Subcutaneous adipose tissue (tissue), 4 donors: ENCODE results near the gene LRRC32. TPM values are rescaled to one million over a fixed set of nuclear protein-coding genes. Genes with fewer than 3 reads are reported as not detected.

ENCODE experiments used
- total RNA-seq, 4 donors: library from RNA; depleted of rRNA; stranded (reverse); fragments of >200 nt; gene quantifications; one replicate each; pipeline ENCODE4 v1.1.0, GENCODE V29; 2016
- TF ChIP-seq, protein P1 (sequence below): fragments of 450-650 bp; IDR thresholded peaks from one replicate; pipeline ENCODE4 v1.5.1; 2016; ENCODE audit warnings: low read depth, mild to moderate bottlenecking, control low read depth, antibody characterized with exemption, moderate library complexity

Gene LRRC32
- total RNA-seq, 4 donors from 2014 or later = 30.1 to 93.6 (median 57.6) TPM

DNA sequence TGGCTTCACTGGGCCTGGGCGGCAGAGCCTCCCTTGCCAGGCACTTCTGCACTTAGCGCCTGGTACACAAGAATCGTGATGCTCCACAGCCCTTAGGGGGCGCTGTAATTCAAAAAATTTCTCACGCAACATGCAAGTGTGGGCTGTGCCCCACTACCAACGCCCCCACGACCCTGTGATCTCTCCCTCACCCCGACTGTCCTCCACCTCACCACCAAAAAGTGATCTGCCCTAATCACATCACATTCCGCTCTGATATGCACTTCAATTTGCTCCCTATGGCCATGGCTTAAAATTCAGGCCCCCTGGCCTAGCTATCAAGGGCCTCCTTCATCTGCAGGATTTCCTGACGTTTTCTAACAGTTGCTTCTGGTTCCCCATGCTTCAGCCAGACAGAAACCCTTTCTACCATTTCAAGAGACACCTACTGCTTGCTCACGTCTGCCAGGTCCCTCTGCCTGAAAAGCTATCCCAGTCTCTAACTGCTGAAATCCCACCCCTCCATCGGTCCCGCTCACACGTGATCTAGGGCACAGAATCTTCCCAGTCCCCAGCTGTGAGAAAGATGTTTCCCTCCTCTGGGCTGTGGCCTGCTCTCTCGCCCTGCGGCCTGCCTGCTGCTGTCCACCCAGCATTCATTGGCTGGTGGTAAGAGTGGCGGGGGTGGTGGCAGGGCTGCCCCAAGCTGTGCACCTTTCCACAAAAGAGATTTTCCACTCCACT, 27.9 kb upstream of the LRRC32 start:
- TF ChIP-seq, protein P1, sequence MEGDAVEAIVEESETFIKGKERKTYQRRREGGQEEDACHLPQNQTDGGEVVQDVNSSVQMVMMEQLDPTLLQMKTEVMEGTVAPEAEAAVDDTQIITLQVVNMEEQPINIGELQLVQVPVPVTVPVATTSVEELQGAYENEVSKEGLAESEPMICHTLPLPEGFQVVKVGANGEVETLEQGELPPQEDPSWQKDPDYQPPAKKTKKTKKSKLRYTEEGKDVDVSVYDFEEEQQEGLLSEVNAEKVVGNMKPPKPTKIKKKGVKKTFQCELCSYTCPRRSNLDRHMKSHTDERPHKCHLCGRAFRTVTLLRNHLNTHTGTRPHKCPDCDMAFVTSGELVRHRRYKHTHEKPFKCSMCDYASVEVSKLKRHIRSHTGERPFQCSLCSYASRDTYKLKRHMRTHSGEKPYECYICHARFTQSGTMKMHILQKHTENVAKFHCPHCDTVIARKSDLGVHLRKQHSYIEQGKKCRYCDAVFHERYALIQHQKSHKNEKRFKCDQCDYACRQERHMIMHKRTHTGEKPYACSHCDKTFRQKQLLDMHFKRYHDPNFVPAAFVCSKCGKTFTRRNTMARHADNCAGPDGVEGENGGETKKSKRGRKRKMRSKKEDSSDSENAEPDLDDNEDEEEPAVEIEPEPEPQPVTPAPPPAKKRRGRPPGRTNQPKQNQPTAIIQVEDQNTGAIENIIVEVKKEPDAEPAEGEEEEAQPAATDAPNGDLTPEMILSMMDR = no peak

DNA sequence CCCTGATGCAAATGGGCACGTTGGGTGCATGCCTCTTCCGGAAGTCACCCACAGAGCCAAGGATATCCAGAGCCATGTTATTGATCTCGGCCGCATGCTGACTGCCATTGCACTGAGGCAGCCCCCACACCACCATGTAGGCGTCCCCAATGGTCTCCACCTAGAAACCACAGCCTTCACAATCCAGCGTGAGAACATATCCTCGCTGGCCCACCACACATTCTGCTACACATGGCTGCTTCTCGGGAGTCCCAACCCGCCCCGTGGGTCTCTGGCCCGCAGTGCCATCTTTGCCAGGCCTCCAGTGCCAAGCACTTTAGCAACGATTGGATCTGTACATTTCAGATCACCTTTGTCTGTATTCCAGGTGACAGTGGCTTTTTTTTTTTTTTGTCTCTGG, 26.2 kb upstream of the LRRC32 start:
- TF ChIP-seq, protein P1 = no peak

DNA sequence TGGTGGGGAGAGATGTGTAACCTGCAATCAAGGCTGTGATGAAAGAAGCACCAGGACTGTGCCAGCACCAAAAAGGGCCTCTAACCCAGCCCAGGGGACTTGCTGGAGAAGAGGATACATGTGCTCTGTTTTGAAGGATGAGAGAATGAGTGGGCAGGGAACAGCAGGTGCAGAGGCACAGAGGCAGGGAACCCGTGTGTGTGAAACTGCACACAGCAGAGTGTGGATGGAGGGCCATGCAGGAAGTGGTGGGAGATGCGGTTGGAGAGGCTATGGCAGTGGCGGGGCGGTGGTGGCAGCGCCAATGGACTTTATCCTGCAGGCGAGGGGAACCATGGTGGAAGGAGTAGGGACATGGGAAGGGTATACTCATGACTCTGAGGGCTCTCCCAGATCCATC, 25.2 kb upstream of the LRRC32 start:
- TF ChIP-seq, protein P1 = no peak

DNA sequence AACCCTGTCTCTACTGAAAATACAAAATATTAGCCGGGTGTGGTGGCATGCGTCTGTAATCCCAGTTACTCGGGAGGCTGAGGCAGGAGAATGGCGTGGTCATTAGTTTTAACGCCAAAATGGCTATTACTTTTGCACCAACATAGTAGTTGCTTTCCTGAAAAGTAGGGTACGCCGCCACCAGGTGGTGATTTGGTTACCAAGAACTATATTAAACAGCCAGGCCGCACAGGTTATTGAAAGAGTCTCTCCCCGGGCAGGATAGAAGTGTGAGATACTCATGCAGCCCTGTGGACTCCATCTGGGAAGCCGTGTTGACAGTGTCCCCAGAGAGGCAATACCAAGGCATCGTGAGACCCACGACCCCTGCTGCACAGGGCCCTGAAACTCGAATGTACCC, 24.6 kb upstream of the LRRC32 start:
- TF ChIP-seq, protein P1 = no peak

DNA sequence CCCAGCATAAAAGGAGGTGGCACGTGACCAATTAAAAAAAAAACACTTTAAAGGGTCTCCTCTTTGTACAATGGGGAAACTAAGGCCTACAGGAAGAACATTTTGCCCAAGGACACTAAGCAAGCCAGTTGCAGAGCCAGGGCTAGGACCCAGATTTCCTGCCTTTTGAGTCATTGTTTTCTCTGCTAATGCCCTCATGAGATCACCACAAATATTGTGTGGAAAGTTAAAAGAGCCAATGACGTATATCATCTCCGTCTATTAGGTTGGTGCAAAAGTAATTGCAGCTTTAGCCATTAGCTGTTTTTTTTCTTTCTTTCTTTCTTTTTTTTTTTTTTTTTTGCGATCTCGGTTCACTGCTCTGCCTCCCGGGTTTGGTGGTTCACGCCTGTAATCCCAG, 24.1 kb upstream of the LRRC32 start:
- TF ChIP-seq, protein P1 = no peak

DNA sequence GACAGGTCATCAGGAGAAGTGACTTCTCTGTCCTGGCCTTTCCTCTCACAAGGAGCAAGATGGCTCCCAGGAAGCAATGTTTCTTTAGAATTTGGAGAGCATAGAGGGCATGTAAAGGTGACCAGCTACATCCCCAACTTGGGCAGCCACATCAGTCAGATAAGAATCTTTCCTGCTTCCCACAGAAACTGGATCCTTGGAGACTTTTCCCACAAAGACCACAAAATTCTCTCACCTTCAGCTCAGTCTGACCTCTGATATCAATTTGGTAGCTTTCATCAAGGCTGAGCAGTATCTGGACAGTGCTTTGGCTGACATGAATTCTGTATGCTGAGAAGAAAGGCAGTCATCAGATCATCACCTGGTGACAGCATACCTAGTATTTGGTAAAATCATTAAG, 23.3 kb upstream of the LRRC32 start:
- TF ChIP-seq, protein P1 = no peak

DNA sequence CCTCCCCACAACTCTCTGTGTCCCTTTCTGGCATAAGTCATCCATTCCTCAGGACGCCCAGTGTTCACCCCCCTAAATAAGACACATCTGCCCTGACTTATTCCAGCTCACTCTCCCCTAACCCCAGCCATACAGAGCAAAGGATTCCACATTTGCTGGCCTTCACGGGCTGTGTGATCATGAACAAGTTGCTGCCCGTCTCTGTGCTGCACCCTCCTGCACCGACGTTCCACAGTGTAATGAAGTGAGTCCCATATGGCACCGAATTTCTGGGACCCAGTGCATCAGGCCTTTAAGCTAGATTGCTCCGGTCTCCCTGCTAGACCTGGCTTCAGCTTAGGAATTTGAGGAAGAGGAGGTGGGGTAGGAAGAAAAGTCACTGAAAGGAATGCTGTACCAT, 22.4 kb upstream of the LRRC32 start:
- TF ChIP-seq, protein P1 = no peak
